OCI-LY1 (cell line): ENCODE measurements around the gene HMX1.

Experiments
- H2AFZ ChIP-seq: fragments of 200-600 bp; sonication (generic), shearing (Covaris generic); 2 replicates; pipeline ENCODE4 v1.6.0; 2014; ENCODE audit warnings: antibody characterized with exemption, mild to moderate bottlenecking, low read length
- H3F3A ChIP-seq: fragments of 200-600 bp; sonication (generic), shearing (Covaris generic); 2 replicates; pipeline ENCODE4 v1.6.0; 2014; ENCODE audit warnings: mild to moderate bottlenecking, antibody characterized with exemption, low read length, moderate library complexity; ENCODE audit not compliant: insufficient read depth
- H3K27ac ChIP-seq: fragments of 200-600 bp; sonication (generic); 2 replicates; pipeline ENCODE4 v1.5.1; 2014; ENCODE audit warnings: low read length, mixed run types, mild to moderate bottlenecking, low read depth; ENCODE audit not compliant: poor library complexity, severe bottlenecking
- H3K27me3 ChIP-seq: fragments of 200-600 bp; sonication (generic); 2 replicates; pipeline ENCODE4 v1.6.0; 2014; ENCODE audit warnings: antibody characterized with exemption, mild to moderate bottlenecking, low read length, moderate library complexity; ENCODE audit not compliant: insufficient read depth
- H3K36me3 ChIP-seq: fragments of 200-600 bp; sonication (generic); 2 replicates; pipeline ENCODE4 v1.6.1; 2014; ENCODE audit warnings: mild to moderate bottlenecking, antibody characterized with exemption, low read length, moderate library complexity, mixed read lengths; ENCODE audit not compliant: insufficient read depth
- H3K4me1 ChIP-seq: fragments of 200-600 bp; sonication (generic); 2 replicates; pipeline ENCODE4 v1.5.1; 2014; ENCODE audit warnings: mild to moderate bottlenecking, low read length, moderate library complexity; ENCODE audit not compliant: insufficient read depth, severe bottlenecking
- H3K4me2 ChIP-seq: fragments of 200-600 bp; sonication (generic), shearing (Covaris generic); 2 replicates; pipeline ENCODE4 v1.6.1; 2014; ENCODE audit warnings: low read length
- H3K4me3 ChIP-seq: fragments of 200-600 bp; sonication (generic); 2 replicates; pipeline ENCODE4 v1.5.1; 2014; ENCODE audit warnings: low read length, low read depth, mild to moderate bottlenecking, mixed read lengths; ENCODE audit not compliant: poor library complexity, severe bottlenecking
- H3K79me2 ChIP-seq: fragments of 200-600 bp; shearing (Covaris generic); 2 replicates; pipeline ENCODE4 v1.6.1; 2016; ENCODE audit warnings: mixed run types, low read length, mixed read lengths; ENCODE audit not compliant: insufficient read depth
- H3K9ac ChIP-seq: fragments of 200-600 bp; sonication (generic), shearing (Covaris generic); 2 replicates; pipeline ENCODE4 v1.6.1; 2014; ENCODE audit warnings: mild to moderate bottlenecking, low read length, mixed read lengths
- H3K9me2 ChIP-seq: fragments of 200-600 bp; sonication (generic), shearing (Covaris generic); 2 replicates; pipeline ENCODE4 v1.6.1; 2014; ENCODE audit warnings: low read depth, mild to moderate bottlenecking, low read length, mixed read lengths
- H3K9me3 ChIP-seq: fragments of 200-600 bp; shearing (Covaris generic); 2 replicates; pipeline ENCODE4 v1.6.1; 2014; ENCODE audit warnings: low read length, mixed read lengths
- H4K20me1 ChIP-seq: fragments of 200-600 bp; sonication (generic), shearing (Covaris generic); 2 replicates; pipeline ENCODE4 v1.6.0; 2016; ENCODE audit warnings: mild to moderate bottlenecking, low read length; ENCODE audit not compliant: insufficient read depth
- CTCF ChIP-seq: fragments of 200-600 bp; sonication (generic), shearing (Covaris generic); IDR thresholded peaks from 2 replicates; pipeline ENCODE4 v1.5.1; 2017; ENCODE audit warnings: mild to moderate bottlenecking, antibody characterized with exemption, low read length, moderate library complexity, mixed read lengths
- EZH2 ChIP-seq: fragments of 200-600 bp; sonication (generic), shearing (Covaris generic); IDR thresholded peaks from 2 replicates; pipeline ENCODE4 v1.8.0; 2017; ENCODE audit warnings: borderline replicate concordance, mixed run types, mild to moderate bottlenecking, antibody characterized with exemption, low read length, moderate library complexity, mixed read lengths

HMX1 gene

GRCh38 chr4:8837181-8837841, 34.3 kb downstream of the HMX1 start:
- H3K9me2 ChIP-seq: no peaks in the 10 kb centered on the region
- no peak overlapping the region for H3K4me2 ChIP-seq
- H4K20me1 ChIP-seq: no peaks in the 10 kb centered on the region
- no peak overlapping the region for H2AFZ ChIP-seq
- H3K9me3 ChIP-seq: no peaks in the 10 kb centered on the region
- no peaks in the 10 kb centered on the region for H3K27me3 ChIP-seq
- no peaks in the 10 kb centered on the region for H3K36me3 ChIP-seq
- H3K4me3 ChIP-seq: no peak overlapping the region
- no peaks in the 10 kb centered on the region for H3K4me1 ChIP-seq
- H3K79me2 ChIP-seq: no peaks in the 10 kb centered on the region
- H3K27ac ChIP-seq: no peak overlapping the region
- no peak overlapping the region for H3K9ac ChIP-seq
- H3F3A ChIP-seq: no peaks in the 10 kb centered on the region
- TF ChIP-seq EZH2 (no peak), CTCF (no peak)

GRCh38 chr4:8836664-8837171, 34.9 kb downstream of the HMX1 start:
- H3K9ac ChIP-seq: no peak overlapping the region
- H3K4me3 ChIP-seq: no peak overlapping the region
- H3K9me3 ChIP-seq: no peaks in the 10 kb centered on the region
- TF ChIP-seq EZH2 (no peak), CTCF (no peak)
- H3K9me2 ChIP-seq: no peaks in the 10 kb centered on the region
- H3K27ac ChIP-seq: no peak overlapping the region
- no peaks in the 10 kb centered on the region for H3K27me3 ChIP-seq
- no peak overlapping the region for H2AFZ ChIP-seq
- no peaks in the 10 kb centered on the region for H4K20me1 ChIP-seq
- H3K36me3 ChIP-seq: no peaks in the 10 kb centered on the region
- H3K4me1 ChIP-seq: no peaks in the 10 kb centered on the region
- no peak overlapping the region for H3K4me2 ChIP-seq
- no peaks in the 10 kb centered on the region for H3K79me2 ChIP-seq
- H3F3A ChIP-seq: no peaks in the 10 kb centered on the region

- Histone ChIP-seq H3K36me3 (no peaks in the 10 kb centered on the region), H3K4me2 (no peak overlapping the region), H3K4me3 (no peak overlapping the region), H3K9me2 (no peaks in the 10 kb centered on the region), H3K27ac (no peak overlapping the region), H3K79me2 (no peaks in the 10 kb centered on the region), H3K9ac (no peak overlapping the region), H4K20me1 (no peaks in the 10 kb centered on the region), H3F3A (no peaks in the 10 kb centered on the region), H2AFZ (no peak overlapping the region), H3K4me1 (no peaks in the 10 kb centered on the region), H3K9me3 (no peaks in the 10 kb centered on the region), H3K27me3 (no peaks in the 10 kb centered on the region)
- TF ChIP-seq EZH2: no peak
- TF ChIP-seq CTCF: no peak
Measured at GRCh38 chr4:8835521-8836365, 35.9 kb downstream of the HMX1 start.
